GM18867 (cell line): Measurements from ENCODE around the gene CHD9.
"Not testable (repeated sequence)": the region's sequence is repeated elsewhere in the genome, so short reads cannot be mapped to it uniquely, and the experiment has no call there.

Experiments used
- ATAC-seq: cut with Tn5 transposase; IDR thresholded peaks from one replicate; pipeline ENCODE4 v1.9.1; 2021; ENCODE audit warnings: mild to moderate bottlenecking, moderate library complexity; ENCODE audit not compliant: unreplicated experiment

The CHD9 gene

DNA sequence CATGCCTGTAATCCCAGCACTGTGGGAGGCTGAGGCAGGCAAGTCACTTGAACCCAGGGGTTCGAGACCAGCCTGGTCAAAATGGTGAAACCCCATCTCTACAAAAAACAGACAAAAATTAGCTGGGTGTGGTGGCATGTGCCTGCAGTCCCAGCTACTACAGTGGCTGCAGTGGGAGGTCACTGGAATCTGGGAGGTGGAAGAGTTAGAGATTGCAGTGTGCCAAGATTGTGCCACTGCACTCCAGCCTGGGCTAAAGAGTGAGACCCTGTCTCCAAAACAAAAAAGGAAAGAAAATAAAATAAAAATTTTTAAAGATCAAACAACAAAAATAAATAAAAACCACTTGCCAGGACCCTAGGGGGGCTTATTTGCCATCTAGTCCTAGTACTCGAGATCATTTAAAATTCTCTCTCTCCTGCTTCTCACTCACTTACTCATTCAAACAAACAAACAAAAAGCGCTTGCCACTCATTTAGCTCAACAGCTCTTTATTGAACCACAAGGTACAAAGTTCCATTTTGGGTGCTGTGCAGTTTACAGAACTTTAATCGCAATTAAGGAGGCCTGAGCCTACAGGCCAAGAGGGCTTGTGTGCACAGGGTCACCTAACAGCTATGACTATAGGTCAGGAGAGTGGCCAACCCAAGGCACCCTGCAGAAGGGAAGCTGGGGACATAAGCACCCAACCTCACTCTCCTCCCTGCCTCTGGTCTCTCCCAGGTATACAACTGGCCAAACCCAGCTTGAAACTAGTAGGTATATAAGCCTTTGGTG is 6.5 kb upstream of the CHD9 start:
- no peak for ATAC-seq

GRCh38 chr16:53051255-53051654 is 3.5 kb upstream of the CHD9 start:
- not testable (repeated sequence) for ATAC-seq

DNA sequence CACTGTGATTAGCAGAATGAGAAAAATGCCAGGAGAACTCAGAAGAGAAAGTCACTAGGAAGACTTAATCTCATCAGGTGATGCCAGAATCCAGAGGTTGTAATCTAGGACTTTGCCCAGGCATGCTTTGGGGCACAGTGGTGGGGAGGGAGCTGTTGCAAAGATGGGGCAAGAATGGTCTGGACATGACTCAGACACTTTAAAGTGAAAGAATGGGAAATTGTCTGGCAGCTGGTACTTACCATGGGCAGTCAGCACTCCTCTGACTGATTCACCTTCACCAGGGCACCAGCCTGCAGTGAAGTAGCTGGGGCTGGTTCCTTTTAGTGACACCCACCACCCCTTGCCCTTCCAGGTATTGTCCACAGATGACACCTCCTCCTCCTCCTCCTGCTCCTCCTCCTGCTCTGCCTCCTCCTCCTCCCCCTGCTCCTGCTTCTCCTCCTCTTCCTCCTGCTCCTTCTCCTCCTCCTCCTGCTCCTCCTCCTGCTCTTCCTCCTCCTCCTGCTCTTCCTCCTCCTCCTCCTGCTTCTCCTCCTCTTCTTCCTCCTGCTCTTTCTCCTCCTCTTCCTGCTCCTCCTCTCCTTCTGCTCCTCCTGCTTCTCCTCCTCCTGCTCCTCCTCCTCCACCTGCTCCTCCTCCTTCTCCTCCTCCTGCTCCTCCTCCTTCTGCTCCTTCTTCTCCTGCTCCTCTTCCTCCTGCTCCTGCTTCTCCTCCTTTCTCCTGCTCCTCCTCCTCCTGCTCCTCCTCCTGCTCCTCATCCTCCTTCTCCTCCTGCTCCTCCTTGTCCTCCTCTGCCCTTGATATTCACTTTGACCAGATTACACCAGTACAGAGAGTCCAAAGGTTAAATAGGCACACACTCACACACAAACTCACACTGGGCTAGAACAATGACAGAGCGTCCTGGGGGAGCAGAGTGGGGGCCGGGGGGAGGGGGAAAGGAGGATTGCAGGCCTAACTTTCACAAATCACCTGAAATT is 2.0 kb upstream of the CHD9 start, which contains the start of gene CHD9NB:
CHD9NB (minus strand) TSS at position 379 of the 983 bp plus-strand sequence. CDS start 8,739 bp downstream, outside the sequence.
- no peak for ATAC-seq

DNA sequence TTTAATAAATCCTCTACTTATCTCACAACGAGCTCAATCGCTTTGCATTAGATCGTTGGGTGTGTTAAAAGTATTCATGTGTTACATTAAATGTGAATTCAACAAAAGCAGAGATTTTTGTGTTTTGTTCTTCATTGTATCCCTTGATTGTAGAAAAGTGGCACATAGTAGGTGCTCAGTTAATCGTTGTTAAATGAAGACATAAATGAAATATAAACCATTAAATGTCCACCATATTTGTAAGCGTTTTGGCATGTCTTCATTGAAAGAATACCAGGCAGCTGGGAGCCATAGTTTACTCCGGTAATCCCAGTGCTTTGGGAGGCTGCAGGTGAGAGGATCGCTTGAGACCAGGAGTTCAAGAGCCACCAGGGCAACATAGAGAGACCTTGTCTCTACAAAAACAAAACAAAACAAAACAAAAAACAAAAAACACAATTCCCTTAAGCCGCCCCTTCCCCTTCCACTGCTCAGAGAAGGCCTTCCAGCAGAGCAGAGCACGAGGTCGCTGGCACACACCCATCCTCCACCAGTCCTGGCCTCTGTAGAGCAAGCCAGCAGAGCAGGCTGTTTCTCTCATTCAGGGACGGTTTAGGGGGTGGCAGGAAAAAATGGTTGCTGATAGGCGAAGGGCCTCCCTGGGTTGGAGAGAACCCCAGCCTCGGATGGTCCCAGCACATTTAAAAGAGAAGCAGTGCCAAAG is 673 bp upstream of the CHD9 start:
- ATAC-seq = peak; percentile 37

DNA sequence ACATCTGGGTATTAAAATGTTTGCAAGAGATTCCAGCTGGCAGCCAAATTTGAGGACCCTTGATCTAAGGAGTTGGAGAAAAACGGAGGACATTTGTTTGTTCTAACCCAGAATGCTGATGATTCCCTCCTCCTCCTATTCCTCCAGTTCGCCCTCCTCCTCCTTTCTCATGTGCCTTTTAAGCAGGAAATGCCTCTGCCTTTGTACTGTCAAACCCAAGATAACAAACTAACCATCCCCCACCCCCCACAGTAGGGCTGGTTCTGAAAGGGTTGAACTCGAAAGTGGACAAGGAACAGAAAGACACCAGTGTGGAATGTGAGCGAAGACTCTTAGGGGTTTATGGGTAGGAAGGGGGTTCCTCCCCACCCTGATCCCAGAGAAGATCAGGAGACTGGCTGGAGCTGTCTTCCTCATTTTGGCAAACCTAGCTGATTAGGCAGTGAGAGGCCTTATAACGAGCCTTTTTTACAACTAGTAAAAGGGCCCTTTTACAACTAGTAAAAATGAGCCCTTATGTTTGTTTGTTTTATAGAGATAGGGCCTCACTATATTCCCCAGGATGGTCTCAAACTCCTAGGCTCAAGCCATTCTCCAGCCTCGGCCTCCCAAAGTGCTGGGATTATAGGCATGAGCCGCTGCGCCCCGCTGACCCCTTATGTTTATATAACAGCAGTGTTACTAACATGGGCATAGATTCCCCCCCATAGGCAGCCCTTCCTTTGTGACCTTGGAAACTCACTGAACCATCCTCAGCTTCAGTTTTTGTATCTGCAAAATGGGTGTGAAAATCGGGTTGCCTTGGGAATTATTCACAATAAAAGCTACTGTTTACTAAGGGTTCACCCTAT is 975 bp downstream of the CHD9 start:
- no peak for ATAC-seq

- ATAC-seq = no peak
These were observed 1.6 kb downstream of the CHD9 start for GRCh38 chr16:53056392-53056881.

GRCh38 chr16:53057658-53058057 is 2.9 kb downstream of the CHD9 start:
- ATAC-seq = no peak

DNA sequence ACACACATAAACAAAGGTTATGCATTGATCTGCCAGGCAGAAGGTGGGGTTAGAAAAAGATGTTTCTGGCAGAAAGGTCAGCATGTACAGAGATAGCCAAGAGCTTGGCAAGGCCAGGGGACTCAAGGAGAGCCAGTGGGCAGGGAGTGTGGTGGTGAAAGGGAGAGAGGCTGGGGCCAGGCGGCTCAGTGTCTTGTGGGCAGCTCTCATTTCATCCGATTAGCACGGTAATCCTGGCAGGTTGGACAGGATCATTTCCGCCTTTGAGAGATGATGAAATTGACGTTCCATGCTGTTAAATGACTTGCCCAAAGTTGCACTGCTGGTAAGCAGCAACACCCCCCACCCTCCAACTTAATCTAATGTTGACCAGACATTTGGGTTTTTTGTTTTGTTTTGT is 3.6 kb downstream of the CHD9 start:
- no peak for ATAC-seq

DNA sequence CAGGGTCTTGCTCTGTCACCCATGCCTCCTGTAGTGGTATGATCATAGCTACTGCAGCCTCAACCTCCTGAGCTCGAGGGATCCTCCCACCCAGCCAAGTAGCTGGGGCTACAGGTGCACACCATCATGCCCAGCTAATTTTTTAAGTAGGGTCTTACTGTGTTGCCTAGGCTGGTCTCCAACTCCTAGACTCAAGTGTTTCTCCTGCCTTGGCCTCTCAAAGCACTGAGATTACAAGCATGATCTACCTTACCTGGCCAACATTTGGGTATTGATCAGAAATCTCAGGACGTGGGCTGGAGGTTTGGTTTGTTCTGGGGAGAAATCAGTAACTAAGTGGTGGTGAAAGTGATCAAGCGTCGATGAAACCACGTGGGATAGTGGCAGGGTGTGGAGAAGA is 4.1 kb downstream of the CHD9 start:
- no peak for ATAC-seq

- no peak for ATAC-seq
These were observed 4.9 kb downstream of the CHD9 start for GRCh38 chr16:53059672-53060071.

DNA sequence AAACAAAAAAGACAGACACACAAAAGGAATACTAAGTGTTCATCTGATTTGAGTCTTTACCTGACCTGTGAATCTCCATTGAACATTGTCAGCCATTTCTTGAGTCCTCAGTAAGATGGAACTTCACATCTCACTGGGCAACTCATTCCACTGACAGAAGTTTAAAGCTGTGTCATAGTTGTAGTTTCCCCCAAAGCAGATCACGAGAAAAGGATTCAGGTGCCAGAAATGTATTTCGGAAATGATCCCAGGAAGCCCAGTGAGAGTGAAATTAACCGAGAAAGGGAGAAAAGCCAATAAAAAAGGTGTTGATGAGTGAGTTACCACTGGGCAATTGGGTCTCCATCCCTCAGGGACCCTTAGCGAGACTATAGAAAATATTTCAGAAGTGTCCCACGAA is 6.5 kb downstream of the CHD9 start:
- ATAC-seq = peak; percentile 15

- ATAC-seq = peak; percentile 91
These were observed 6.9 kb downstream of the CHD9 start for GRCh38 chr16:53061701-53062159.

- no peak for ATAC-seq
These were observed 9.3 kb downstream of the CHD9 start for GRCh38 chr16:53064081-53064578.

DNA sequence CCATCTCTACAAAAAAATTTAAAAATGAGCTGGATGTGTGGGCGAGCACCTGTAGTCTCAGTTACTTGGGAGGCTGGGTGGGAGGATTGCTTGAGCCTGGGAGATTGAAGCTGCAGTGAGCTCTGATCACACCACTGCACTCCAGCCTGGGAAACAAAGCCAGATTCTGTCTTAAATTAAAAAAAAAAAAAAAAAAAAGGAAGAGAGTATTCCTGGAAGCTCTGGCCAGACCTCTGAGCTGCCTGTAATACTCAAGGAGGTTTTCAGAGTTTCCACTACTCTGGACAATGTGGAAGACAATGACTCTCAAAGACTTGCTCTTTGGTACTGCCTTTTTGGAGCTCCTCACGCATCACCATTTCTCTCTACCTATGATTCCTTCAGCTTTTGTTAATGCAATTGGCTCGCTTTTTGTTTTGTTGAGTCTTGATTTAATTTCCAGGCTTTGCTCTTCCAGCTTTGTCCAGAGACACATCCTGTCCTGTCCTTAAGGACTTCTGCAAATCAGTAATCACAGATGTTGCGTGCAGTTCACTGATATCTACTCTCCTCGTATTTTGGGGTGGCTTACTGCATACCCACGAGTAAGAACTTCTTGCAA is 10.8 kb downstream of the CHD9 start:
- ATAC-seq = no peak

- no peak for ATAC-seq
These were observed 12.9 kb downstream of the CHD9 start for GRCh38 chr16:53067675-53068074.

DNA sequence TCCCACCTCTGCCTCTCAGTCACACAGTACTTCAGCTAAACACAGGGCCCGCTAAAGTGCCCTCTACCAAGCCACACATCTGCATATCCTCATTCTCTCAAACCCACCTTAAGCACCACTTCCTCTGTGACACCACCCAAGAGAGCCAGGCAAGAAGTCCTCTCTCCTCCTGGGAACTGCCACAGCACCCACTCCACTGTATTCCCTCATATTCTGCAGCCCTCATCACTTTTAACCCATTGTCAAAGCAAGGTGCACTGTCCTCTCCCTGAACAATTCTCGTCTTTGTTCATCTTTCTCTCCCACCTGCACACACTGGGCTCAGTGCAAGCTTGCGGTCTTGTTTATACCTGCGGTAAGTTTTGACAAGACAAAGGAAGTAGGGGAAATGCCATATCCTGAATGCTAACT is 13.6 kb downstream of the CHD9 start:
- ATAC-seq = peak; percentile 60

DNA sequence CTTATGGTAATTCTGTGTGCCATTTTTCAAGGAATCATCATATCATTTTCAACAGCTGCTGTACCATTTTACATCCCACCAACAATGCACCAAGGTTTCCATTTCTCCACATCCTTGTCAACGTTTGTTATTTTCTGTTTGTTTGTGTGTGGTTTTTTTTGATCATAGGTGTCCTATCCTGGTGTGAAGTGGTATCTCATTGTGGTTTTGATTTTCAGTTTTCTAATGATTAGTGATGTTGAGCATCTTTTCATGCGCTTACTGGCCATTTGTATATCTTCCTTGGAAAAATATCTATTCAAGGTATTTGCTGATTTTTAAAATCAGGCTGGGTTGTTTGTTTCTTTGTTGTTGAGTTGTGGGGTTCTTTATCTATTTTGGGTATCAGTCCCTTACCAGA is 15.0 kb downstream of the CHD9 start:
- ATAC-seq = no peak

DNA sequence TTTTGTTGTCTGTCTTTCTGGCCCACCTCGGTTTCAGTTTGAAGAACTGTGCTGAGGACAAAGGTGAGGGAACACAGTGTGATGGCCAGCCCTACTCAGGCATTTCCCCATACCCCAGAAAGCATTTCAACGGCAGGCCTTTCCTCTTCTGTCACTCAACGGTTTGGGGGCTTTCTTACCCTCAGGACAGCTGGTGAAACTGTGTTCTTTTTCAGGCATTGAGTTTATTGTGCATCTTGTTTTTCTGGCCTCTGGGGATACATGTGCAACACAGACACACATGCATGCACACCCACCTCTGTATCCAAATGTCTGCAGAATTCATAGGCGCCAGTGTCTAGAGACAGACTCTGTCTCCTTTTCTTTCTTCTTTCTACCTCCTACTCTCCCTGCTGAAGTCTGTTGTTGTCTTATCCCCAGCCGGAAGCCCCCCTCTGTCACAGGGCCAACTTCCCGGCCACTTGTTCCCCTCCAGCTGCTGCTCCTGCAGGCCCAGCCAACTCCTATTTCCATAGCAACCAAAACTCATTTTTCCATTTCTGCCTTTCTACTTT is 17.0 kb downstream of the CHD9 start:
- ATAC-seq = peak; percentile 55

- ATAC-seq = no peak
These were observed 18.2 kb downstream of the CHD9 start for GRCh38 chr16:53073022-53073421.
